ENCODE data around the gene RXFP4.

Gene RXFP4

DNA sequence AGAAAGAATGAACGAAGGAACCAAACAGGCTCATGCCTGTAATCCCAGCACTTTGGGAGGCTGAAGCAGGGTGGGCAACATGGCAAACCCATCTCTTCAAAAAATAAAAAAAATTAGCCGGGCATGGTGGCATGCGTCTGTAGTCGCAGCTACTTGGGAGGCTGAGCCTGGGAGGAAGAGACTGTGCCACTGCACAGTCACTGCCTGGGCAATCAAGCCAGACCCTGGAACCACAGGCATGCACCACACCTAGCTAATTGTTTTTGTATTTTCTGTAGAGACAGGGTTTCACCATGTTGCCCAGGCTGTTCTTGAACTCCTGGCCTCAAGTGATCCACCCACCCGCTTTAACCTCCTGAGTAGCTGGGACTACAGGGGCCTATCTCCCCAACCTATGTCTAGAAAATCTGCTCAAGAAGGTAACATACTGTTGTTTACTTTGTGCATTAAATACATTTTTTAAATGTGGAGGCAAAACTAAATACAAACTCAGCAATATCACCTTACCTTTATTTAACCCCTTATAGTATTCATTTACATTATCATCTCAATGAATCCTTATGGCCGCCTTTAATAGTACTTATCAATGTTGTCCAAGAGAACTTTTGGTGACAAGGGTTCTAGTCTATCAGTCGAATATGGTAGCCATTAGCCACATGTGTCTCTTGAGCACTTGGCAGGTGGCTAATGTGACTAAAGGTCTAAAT, 10.0 kb upstream of the RXFP4 start:
- FAIRE-seq = no peak

DNA sequence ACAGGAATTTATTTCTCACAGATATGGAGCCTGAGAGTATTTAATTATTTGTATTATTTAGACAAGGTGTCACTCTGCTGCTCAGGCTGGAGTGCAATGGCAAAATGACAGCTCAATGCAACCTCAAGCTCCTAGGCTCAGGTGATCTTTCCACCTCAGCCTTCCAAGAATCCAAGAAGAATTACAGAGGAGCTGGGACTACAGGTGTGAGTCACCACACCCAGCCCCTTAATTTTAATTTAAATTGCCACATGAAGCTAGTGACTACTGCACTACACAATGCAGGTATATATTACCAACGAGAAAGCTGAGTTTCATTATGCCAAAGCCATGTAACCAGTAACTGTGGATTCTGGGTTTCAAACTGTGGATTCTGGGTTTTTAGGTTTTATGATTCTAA, 9.4 kb upstream of the RXFP4 start:
- no peak for FAIRE-seq

- no peak for FAIRE-seq
Measured at GRCh38 chr1:155932487-155932886, 9.0 kb upstream of the RXFP4 start.

DNA sequence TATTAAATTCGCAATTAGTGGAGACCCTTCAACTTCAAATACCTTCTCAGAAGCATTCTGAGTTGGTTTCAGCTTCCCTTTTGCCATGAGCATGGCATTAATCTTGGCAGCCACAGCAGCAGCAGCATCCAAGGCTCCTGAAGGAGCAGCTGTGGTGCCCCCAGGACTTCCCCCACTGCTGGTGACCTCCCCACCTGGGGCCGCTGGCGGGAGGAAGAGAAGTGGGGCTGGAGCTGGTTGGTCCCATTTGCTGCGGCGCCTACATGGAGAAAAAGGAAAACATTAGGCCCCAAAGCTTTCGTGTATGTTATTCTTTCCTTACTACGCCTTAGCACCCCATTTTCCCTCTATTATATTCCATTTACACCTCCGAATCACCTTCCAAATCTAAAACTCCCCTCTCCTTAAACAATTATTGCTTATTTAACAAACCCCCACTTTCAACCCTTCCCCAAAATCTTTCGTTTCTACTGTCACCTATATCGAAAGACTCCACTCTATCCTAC, 7.8 kb upstream of the RXFP4 start:
- no peak for FAIRE-seq

- peak; percentile 98 for FAIRE-seq
Measured at GRCh38 chr1:155934097-155934935, 7.1 kb upstream of the RXFP4 start, which contains the start of gene KHDC4. Gene KHDC4 (minus strand): TSS chr1:155934413. CDS start chr1:155934373, 40 bp downstream.

- FAIRE-seq = no peak
Measured at GRCh38 chr1:155934936-155935590, 6.4 kb upstream of the RXFP4 start.

DNA sequence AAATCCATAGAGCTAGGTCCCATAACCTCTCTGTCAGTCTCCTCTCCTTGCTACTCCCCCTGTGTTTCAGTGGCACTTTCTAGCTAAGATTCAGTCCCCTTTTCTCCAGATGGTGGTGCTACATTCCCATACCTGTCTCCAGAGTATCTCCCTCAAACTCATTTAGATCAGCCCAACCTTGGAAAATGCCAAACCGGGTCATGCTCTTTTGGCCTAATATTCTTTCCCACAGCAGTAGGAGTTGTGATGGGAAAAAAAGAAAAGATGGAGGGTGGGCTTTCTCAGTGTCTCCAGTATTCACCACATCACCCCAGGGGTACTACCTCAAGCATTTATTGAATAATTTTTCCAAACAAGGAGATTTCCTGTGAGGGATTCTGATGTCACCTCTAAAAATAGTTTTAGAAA, 3.2 kb upstream of the RXFP4 start:
- no peak for FAIRE-seq

- no peak for FAIRE-seq
Measured at GRCh38 chr1:155940482-155940992, 901 bp upstream of the RXFP4 start.

DNA sequence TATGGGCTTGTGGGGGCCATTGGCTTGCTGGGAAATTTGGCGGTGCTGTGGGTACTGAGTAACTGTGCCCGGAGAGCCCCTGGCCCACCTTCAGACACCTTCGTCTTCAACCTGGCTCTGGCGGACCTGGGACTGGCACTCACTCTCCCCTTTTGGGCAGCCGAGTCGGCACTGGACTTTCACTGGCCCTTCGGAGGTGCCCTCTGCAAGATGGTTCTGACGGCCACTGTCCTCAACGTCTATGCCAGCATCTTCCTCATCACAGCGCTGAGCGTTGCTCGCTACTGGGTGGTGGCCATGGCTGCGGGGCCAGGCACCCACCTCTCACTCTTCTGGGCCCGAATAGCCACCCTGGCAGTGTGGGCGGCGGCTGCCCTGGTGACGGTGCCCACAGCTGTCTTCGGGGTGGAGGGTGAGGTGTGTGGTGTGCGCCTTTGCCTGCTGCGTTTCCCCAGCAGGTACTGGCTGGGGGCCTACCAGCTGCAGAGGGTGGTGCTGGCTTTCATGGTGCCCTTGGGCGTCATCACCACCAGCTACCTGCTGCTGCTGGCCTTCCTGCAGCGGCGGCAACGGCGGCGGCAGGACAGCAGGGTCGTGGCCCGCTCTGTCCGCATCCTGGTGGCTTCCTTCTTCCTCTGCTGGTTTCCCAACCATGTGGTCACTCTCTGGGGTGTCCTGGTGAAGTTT, 550 bp downstream of the RXFP4 start:
- no peak for FAIRE-seq

DNA sequence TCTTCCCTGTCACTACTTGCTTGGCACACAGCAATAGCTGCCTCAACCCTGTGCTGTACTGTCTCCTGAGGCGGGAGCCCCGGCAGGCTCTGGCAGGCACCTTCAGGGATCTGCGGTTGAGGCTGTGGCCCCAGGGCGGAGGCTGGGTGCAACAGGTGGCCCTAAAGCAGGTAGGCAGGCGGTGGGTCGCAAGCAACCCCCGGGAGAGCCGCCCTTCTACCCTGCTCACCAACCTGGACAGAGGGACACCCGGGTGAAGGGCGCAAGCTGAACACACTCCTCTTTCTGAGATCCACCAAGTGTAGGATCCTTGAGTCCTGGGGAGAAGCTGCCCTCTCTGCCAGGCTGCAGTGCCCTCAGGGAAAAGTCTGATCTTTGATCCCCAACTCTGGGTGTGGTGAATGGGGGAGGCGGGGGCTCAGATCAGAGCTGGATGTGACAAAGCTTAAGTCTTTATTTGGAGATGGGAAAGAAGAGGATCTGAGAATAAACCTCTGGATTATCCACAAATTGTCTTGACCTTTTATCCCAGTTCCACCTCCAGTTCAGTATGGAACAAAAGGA, 1.2 kb downstream of the RXFP4 start:
- no peak for FAIRE-seq

- FAIRE-seq = no peak
Measured at GRCh38 chr1:155944444-155944799, 3.0 kb downstream of the RXFP4 start.

GRCh38 chr1:155946633-155947219, 5.3 kb downstream of the RXFP4 start:
- no peak for FAIRE-seq

GRCh38 chr1:155947292-155947691, 5.9 kb downstream of the RXFP4 start:
- FAIRE-seq = no peak

- no peak for FAIRE-seq
Measured at GRCh38 chr1:155947741-155948140, 6.3 kb downstream of the RXFP4 start.

- no peak for FAIRE-seq
Measured at GRCh38 chr1:155950829-155951228, 9.4 kb downstream of the RXFP4 start.

DNA sequence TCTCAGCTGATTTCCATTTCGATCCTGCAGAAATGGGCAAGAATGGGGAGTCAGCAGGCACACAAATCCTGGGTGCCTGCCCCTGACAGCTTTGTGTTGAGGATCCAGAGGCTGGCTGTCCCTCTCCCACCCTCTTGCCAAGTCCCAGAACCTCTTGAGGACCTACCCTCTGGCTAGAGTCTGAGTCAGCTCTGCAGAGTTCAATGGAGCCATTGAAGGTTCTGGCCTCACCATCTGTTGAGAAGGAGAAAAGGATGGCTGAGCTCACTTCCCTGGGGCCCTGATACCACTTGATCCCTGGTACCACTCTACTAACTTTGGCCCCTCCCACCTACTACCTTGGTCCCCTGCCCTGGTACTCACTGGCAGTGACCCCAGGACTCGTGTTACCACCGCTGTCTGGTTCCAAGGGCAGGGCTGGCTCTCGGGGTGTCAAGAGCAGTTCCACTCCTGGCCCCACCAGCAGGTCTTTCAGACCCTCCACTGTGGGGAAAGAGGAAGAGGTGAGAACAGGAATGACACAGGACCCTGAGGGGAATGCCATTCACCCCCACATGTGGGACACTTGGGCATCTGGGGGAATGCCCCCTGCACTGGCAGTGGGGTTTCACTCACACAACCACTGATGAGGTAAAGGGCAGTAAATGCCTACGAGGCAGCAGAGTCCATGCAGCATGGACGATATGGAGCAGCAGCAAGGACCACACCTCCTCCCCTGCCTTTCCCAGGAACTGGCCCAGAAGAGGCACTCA, 10.5 kb downstream of the RXFP4 start:
- FAIRE-seq = no peak

DNA sequence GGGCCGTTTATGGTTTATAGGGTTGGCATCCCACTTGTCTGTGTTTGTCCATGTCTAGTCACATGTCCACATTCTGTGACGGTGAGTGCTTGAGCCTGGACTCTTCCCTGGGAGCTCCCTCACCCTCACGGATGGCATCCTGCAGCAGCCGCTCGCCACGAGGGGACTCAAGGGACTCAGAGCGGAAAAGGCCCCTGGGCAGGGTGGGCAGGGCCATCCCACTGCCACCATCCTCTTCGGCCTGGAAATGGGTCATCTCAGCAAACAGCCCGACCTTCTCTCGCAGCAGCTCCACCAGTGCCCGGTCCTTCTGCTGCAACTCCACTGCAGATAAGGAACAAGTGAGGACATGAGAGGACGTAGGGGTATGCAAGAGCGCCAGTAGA, 11.1 kb downstream of the RXFP4 start:
- FAIRE-seq = no peak

GRCh38 chr1:155954645-155955044, 13.2 kb downstream of the RXFP4 start:
- FAIRE-seq = no peak

- FAIRE-seq = no peak
Measured at GRCh38 chr1:155957411-155957915, 16.0 kb downstream of the RXFP4 start.

GRCh38 chr1:155960081-155960745, 18.8 kb downstream of the RXFP4 start:
- no peak for FAIRE-seq
